ENCODE results near the gene THG1L. TPM values are rescaled to one million over a fixed set of nuclear protein-coding genes. Genes with fewer than 3 reads are reported as not detected.

THG1L gene
- total and polyA plus RNA-seq, 8 donors: 2.9 to 29.6 (median 17.2) TPM

DNA sequence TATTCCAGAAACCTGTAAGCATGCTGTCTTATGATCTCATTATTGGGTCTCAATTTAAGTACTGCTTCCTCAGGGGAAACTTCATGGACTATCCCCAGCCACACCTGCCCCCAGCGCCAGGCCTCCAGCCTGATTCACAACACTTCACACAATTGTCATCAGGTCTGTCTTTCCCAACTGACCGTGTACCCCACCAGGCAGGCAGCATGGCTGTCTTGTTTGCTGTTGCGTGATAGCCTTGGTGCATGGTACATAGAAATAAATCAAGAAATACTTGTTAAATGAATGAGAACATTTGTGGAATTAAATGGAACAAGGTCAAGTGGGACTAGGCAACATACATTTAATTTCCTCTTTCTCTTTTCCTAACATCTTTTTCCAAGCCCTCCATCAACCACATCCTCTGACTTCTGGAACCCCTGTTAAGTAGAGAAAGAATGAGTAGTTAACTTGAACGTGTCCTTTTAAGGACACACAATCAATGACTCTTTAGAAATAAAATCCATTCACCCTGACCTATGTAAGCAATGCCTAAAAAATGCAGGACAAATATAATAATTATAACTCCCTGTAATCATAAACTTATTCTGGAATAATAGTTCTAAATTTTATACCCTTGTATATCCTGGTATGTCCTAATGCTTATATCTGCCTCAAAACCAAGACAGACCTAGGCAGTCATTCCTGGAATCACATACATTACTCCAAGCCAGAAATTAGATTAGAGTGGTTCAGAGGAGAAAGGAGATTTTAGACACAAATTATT lies 17.2 kb upstream of the THG1L start:
- 81 to 88% (median 82%) methylated on average over 4 of the region's 4 CpGs for WGBS, 5 donors
- no peak overlapping the region for H3K27ac ChIP-seq
- DNase-seq: no peak
- peaks cover 0 to 12% (median 5%) of the 10 kb centered on the region in 4 donors for H3K4me1 ChIP-seq
- no peaks in the 10 kb centered on the region for H3K27me3 ChIP-seq
- no peak overlapping the region for H3K4me3 ChIP-seq
- no peaks in the 10 kb centered on the region for H3K36me3 ChIP-seq
- TF ChIP-seq EP300 (IDR thresholded peaks at IDR 0.05) (no peak), POLR2A (IDR thresholded peaks at IDR 0.05) (no peak), POLR2AphosphoS5 (IDR thresholded peaks at IDR 0.05) (no peak)
- TF ChIP-seq, protein P1, sequence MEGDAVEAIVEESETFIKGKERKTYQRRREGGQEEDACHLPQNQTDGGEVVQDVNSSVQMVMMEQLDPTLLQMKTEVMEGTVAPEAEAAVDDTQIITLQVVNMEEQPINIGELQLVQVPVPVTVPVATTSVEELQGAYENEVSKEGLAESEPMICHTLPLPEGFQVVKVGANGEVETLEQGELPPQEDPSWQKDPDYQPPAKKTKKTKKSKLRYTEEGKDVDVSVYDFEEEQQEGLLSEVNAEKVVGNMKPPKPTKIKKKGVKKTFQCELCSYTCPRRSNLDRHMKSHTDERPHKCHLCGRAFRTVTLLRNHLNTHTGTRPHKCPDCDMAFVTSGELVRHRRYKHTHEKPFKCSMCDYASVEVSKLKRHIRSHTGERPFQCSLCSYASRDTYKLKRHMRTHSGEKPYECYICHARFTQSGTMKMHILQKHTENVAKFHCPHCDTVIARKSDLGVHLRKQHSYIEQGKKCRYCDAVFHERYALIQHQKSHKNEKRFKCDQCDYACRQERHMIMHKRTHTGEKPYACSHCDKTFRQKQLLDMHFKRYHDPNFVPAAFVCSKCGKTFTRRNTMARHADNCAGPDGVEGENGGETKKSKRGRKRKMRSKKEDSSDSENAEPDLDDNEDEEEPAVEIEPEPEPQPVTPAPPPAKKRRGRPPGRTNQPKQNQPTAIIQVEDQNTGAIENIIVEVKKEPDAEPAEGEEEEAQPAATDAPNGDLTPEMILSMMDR (IDR thresholded peaks at IDR 0.05): no peak
- intact Hi-C loops (cut with DNase I; ENCODE audit: low total_unique reads): loop anchor here (10.0 kb wide), 1 partner anchor 379 kb away; no protein-coding TSS in a partner anchor
- H3K9me3 ChIP-seq: no peaks in the 10 kb centered on the region

DNA sequence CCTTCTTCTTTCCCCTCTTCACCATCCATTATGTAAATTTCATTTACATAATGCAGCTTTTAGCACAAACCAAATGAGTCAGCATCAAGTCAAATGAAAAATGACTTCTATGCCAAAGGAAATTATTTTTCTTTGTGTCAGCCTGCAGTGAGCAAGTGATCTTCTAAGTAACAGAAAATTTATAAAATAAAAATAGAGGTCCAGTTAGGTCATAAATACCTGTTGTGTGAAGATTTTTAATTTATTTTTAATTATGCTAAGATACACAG lies 16.7 kb upstream of the THG1L start:
- H3K4me3 ChIP-seq: no peak overlapping the region
- TF ChIP-seq POLR2A (IDR thresholded peaks at IDR 0.05) (no peak), EP300 (IDR thresholded peaks at IDR 0.05) (no peak), POLR2AphosphoS5 (IDR thresholded peaks at IDR 0.05) (no peak)
- TF ChIP-seq, protein P1 (IDR thresholded peaks at IDR 0.05): no peak
- no peaks in the 10 kb centered on the region for H3K9me3 ChIP-seq
- no peaks in the 10 kb centered on the region for H3K36me3 ChIP-seq
- intact Hi-C loops (cut with DNase I; ENCODE audit: low total_unique reads): loop anchor here (10.0 kb wide), 1 partner anchor 380 kb away; no protein-coding TSS in a partner anchor
- H3K27me3 ChIP-seq: no peaks in the 10 kb centered on the region
- DNase-seq: no peak
- H3K4me1 ChIP-seq: peaks cover 0 to 12% (median 5%) of the 10 kb centered on the region in 4 donors
- no peak overlapping the region for H3K27ac ChIP-seq

DNA sequence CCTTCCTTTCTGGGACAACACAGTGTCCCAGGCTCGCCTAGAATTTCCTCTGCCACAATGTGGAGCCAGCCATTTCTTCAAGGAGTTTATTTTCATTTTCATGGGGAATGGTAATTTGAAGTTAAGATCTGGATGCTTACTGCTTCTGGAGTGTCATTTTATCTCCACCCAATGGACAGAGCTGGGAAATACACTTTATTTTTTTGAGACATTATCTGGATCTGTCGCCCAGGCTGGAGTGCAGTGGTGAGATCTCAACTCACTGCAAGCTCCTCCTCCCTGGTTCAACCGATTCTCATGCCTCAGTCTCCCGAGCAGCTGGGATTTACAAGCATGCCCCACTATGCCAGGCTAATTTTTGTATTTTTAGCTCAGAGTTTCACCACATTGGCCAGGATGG lies 12.7 kb upstream of the THG1L start:
- intact Hi-C loops (cut with DNase I; ENCODE audit: low total_unique reads): loop anchor here (10.0 kb wide), 1 partner anchor 384 kb away; no protein-coding TSS in a partner anchor
- no peak overlapping the region for H3K27ac ChIP-seq
- H3K4me1 ChIP-seq: peaks cover 0 to 12% (median 5%) of the 10 kb centered on the region in 4 donors
- no peaks in the 10 kb centered on the region for H3K9me3 ChIP-seq
- WGBS, 5 donors: 3 to 10% (median 7%) methylated on average over 4 of the region's 4 CpGs
- no peak overlapping the region for H3K4me3 ChIP-seq
- TF ChIP-seq, protein P1 (IDR thresholded peaks at IDR 0.05): peak in 5 of 7 experiments; percentile 25 to 54 (median 30)
- TF ChIP-seq EP300 (IDR thresholded peaks at IDR 0.05) (no peak), POLR2AphosphoS5 (IDR thresholded peaks at IDR 0.05) (peak in 1 of 3 donors; percentile 11)
- no peaks in the 10 kb centered on the region for H3K36me3 ChIP-seq
- no peaks in the 10 kb centered on the region for H3K27me3 ChIP-seq
- peak in 1 of 2 donors; percentile 79 for DNase-seq

DNA sequence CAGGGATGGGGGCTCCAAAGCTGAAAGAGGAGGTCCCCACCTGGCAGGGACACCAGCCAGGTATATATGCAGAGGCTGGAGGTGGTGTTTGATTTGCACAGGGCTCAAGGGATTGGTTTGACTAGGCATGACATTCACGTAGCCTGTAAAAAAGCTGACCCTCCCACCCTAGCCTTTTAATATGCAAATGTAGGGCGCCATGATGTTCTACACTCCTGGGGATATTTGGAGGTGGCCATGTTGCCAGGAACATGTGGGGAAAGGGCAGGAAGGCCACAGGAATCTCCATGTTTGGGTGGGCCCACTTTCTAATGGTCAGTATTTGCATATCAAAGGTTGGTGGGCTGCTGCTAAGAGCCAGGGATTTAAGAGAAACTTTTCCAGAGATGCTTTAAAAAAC lies 12.0 kb upstream of the THG1L start:
- H3K9me3 ChIP-seq: no peaks in the 10 kb centered on the region
- no peaks in the 10 kb centered on the region for H3K36me3 ChIP-seq
- H3K27ac ChIP-seq: no peak overlapping the region
- no peak for DNase-seq
- H3K27me3 ChIP-seq: no peaks in the 10 kb centered on the region
- H3K4me3 ChIP-seq: no peak overlapping the region
- 87 to 95% (median 94%) methylated on average over 2 of the region's 2 CpGs for WGBS, 5 donors
- intact Hi-C loops (cut with DNase I; ENCODE audit: low total_unique reads): loop anchor here (10.0 kb wide), 1 partner anchor 384 kb away; no protein-coding TSS in a partner anchor
- peaks cover 0 to 12% (median 5%) of the 10 kb centered on the region in 4 donors for H3K4me1 ChIP-seq
- TF ChIP-seq, protein P1 (IDR thresholded peaks at IDR 0.05): no peak
- TF ChIP-seq EP300 (IDR thresholded peaks at IDR 0.05) (no peak), POLR2AphosphoS5 (IDR thresholded peaks at IDR 0.05) (no peak)
